HEK293 (cell line): ENCODE measurements around the gene TM9SF1.
A peak's percentile ranks its signal among the peaks of the same experiment; 100 is the strongest.

Experiments
- KLF16 ChIP-seq: fragments of 450-650 bp; formaldehyde crosslinking; IDR thresholded peaks from 2 replicates; pipeline ENCODE4 v1.5.1; 2017; ENCODE audit warnings: missing biosample characterization, missing genetic modification characterization
- ZNF248 ChIP-seq: fragments of 450-650 bp; formaldehyde crosslinking; IDR thresholded peaks from 2 replicates; pipeline ENCODE4 v1.5.1; 2017; ENCODE audit warnings: missing biosample characterization, missing genetic modification characterization
- TF ChIP-seq, protein P1 (sequence below): fragments of 450-650 bp; formaldehyde crosslinking; IDR thresholded peaks from 2 replicates; pipeline ENCODE4 v1.5.1; 2016; ENCODE audit warnings: missing biosample characterization, missing genetic modification characterization
- TF ChIP-seq, protein P2 (sequence below): fragments of 450-650 bp; formaldehyde crosslinking; conservative IDR thresholded peaks from 2 replicates; pipeline ENCODE4 v1.5.1; 2016; ENCODE audit warnings: low read depth, missing biosample characterization, missing genetic modification characterization

DNA sequence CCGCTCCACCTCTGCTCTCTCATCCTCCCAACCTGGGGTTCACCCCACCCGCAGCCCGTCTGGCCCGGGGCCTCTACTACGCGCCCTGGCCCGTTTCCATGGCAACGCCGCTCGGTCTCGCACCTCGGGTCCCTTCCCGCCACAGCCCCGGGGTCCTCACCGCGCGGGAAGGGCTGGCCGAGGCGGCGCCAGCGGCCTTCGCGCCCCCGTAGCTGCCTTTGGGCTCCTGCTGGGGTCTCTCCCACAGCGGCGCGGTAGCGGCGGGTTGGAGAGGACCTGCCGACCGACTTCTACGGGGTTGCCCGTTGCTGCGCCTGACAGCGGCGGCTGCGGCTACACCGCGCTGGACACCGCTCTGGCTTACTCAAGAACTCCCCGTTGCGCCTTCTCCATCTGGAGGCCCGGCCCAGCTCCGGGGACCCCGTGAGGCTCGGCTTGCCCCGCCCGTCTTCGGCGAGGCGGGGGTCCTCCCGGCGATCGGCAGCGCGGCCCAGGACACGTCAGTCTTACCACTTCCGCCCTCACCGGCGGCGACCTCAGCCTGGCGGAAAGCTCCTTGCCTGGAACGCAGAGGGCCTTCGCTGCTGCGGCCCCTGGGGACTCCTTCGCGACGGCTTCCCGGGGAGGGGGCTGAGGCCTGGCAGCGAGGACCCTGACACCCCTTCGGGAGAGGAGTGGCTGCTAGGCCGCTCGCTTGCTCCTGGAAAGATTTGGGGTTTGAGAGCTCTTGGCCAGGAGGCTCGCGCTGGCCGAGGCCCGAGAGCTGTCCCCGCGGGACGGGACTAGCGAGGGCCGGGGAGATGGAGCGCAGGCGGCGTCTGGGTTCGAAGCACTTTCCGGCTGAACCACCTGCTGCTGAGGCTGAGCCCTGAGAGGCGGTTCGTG is at the start of gene TM9SF1:
- TF ChIP-seq, protein P1, sequence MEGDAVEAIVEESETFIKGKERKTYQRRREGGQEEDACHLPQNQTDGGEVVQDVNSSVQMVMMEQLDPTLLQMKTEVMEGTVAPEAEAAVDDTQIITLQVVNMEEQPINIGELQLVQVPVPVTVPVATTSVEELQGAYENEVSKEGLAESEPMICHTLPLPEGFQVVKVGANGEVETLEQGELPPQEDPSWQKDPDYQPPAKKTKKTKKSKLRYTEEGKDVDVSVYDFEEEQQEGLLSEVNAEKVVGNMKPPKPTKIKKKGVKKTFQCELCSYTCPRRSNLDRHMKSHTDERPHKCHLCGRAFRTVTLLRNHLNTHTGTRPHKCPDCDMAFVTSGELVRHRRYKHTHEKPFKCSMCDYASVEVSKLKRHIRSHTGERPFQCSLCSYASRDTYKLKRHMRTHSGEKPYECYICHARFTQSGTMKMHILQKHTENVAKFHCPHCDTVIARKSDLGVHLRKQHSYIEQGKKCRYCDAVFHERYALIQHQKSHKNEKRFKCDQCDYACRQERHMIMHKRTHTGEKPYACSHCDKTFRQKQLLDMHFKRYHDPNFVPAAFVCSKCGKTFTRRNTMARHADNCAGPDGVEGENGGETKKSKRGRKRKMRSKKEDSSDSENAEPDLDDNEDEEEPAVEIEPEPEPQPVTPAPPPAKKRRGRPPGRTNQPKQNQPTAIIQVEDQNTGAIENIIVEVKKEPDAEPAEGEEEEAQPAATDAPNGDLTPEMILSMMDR (tag by site-specific recombination), result 0 out of 2 replicates have a peak, but pooled peaks have one; percentile 29
- TF ChIP-seq KLF16, result peak; percentile 63; the same call in 1 of the 2 replicates
- TF ChIP-seq, protein P2, sequence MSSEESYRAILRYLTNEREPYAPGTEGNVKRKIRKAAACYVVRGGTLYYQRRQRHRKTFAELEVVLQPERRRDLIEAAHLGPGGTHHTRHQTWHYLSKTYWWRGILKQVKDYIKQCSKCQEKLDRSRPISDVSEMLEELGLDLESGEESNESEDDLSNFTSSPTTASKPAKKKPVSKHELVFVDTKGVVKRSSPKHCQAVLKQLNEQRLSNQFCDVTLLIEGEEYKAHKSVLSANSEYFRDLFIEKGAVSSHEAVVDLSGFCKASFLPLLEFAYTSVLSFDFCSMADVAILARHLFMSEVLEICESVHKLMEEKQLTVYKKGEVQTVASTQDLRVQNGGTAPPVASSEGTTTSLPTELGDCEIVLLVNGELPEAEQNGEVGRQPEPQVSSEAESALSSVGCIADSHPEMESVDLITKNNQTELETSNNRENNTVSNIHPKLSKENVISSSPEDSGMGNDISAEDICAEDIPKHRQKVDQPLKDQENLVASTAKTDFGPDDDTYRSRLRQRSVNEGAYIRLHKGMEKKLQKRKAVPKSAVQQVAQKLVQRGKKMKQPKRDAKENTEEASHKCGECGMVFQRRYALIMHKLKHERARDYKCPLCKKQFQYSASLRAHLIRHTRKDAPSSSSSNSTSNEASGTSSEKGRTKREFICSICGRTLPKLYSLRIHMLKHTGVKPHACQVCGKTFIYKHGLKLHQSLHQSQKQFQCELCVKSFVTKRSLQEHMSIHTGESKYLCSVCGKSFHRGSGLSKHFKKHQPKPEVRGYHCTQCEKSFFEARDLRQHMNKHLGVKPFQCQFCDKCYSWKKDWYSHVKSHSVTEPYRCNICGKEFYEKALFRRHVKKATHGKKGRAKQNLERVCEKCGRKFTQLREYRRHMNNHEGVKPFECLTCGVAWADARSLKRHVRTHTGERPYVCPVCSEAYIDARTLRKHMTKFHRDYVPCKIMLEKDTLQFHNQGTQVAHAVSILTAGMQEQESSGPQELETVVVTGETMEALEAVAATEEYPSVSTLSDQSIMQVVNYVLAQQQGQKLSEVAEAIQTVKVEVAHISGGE (tag by site-specific recombination), result peak; percentile 92
- TF ChIP-seq ZNF248 (tag by site-specific recombination), result no peak
